CD4-positive, alpha-beta T cell (primary cell): ENCODE data around the gene DBN1. TPM values are rescaled to one million over a fixed set of nuclear protein-coding genes. Genes with fewer than 3 reads are reported as not detected.

Source experiments
- ATAC-seq: fragments of 200-7000 bp; cut with Tn5 transposase; one replicate; pipeline ENCODE4 v1.10.0; 2022; ENCODE audit warnings: mild to moderate bottlenecking; ENCODE audit not compliant: poor library complexity
- CTCF ChIA-PET: fragments of 350-600 bp; sonication (Branson Sonifier 250); formaldehyde crosslinking; loops from one replicate; lab custom pipeline; 2021; ENCODE audit warnings: antibody characterized with exemption, inconsistent platforms; lab: Charles Lee
- POLR2A ChIA-PET: fragments of 350-600 bp; sonication (Branson Sonifier 250); formaldehyde crosslinking; loops from one replicate; lab custom pipeline; 2021; ENCODE audit warnings: antibody characterized with exemption, inconsistent platforms; lab: Charles Lee
- DNase-seq, 14 experiments: peaks; one replicate each; pipeline ENCODE4 v3.0.0-alpha.2; 2013 to 2020; ENCODE audit warnings: mixed read lengths in 2 of 14
- H3K27ac ChIP-seq, 2 donors: one replicate each; pipeline versions ENCODE4 v1.5.1 to v1.7.0; 2013; ENCODE audit warnings: low read length in 2 of 2, low read depth in 1 of 2, mild to moderate bottlenecking in 1 of 2
- H3K27me3 ChIP-seq, 2 experiments: 1 replicate in 1 of 2; 2 replicates in 1 of 2; pipeline versions ENCODE4 v1.6.1 to v1.7.0; 2013; ENCODE audit warnings: low read length in 2 of 2, control low read depth in 1 of 2, mild to moderate bottlenecking in 1 of 2, moderate library complexity in 1 of 2; ENCODE audit not compliant: insufficient read depth in 2 of 2, control insufficient read depth in 1 of 2
- H3K36me3 ChIP-seq: one replicate; pipeline ENCODE4 v1.6.1; 2013; ENCODE audit warnings: low read length, control low read depth; ENCODE audit not compliant: insufficient read depth
- H3K4me1 ChIP-seq: one replicate; pipeline ENCODE4 v1.6.1; 2013; ENCODE audit warnings: low read length, control low read depth; ENCODE audit not compliant: insufficient read depth
- H3K4me3 ChIP-seq: one replicate; pipeline ENCODE4 v1.5.1; 2013; ENCODE audit warnings: mild to moderate bottlenecking, low read length, moderate library complexity
- H3K9me3 ChIP-seq, 2 experiments: 1 replicate in 1 of 2; 2 replicates in 1 of 2; pipeline versions ENCODE4 v1.6.1 to v1.7.0; 2013; ENCODE audit warnings: low read length in 2 of 2, mild to moderate bottlenecking in 2 of 2, control low read depth in 1 of 2, moderate library complexity in 1 of 2; ENCODE audit not compliant: control insufficient read depth in 1 of 2, insufficient read depth in 1 of 2
- H3K27ac Mint-ChIP-seq: one replicate; pipeline ENCODE4 v1.8.0; 2020; ENCODE audit warnings: mixed read lengths
- H3K27me3 Mint-ChIP-seq: one replicate; pipeline ENCODE4 v1.8.0; 2021; ENCODE audit warnings: mixed read lengths
- H3K36me3 Mint-ChIP-seq: one replicate; pipeline ENCODE4 v1.8.0; 2021; ENCODE audit warnings: low read depth, mixed read lengths
- H3K4me1 Mint-ChIP-seq: one replicate; pipeline ENCODE4 v1.8.0; 2021; ENCODE audit warnings: low read depth, mixed read lengths
- H3K4me3 Mint-ChIP-seq: one replicate; pipeline ENCODE4 v1.8.0; 2020; ENCODE audit warnings: mild to moderate bottlenecking, mixed read lengths
- H3K9me3 Mint-ChIP-seq: one replicate; pipeline ENCODE4 v1.8.0; 2020; ENCODE audit warnings: mixed read lengths
- CTCF ChIP-seq: fragments of 200-600 bp; IDR thresholded peaks from one replicate; pipeline ENCODE4 v1.8.0; 2022; ENCODE audit warnings: antibody characterized with exemption, mild to moderate bottlenecking
- intact Hi-C, 2 experiments: fragments of 100-400 bp; cut with DNase I in 1 of 2; cut with micrococcal nuclease in 1 of 2; formaldehyde crosslinking; loops; one replicate each; pipeline versions ENCODE4 v1.15.1 to v1.9.0; 2023 to 2025; cut with DNase I, micrococcal nuclease
- total RNA-seq, 174 experiments: library from RNA in 2 of 174; stranded (reverse) in 2 of 174; gene quantifications; one replicate each; pipeline ENCODE4 v1.2.3 and lab custom pipeline; 2021 to 2026

Gene DBN1
- total RNA-seq, 2 experiments from 2014 or later, result 1.8 to 2.5 TPM

GRCh38 chr5:177452688-177453638 is 20.5 kb downstream of the DBN1 start:
- intact Hi-C loops, result no loop called here
- H3K4me3 Mint-ChIP-seq, result peak overlapping the region; percentile 89
- CTCF ChIA-PET, result interaction anchor here (2.8 to 16.6 kb wide), 4 partner anchors 9 to 61 kb away, joined by 61 to 352 read pairs (median 98); partner anchors contain the start of genes F12, GRK6, PFN3 and PRR7
- H3K27me3 ChIP-seq, result no peaks in the 10 kb centered on the region
- ATAC-seq (no peak), DNase-seq (peak in 1 of 14 experiments; percentile 33)
- peaks cover 53% of the 10 kb centered on the region for H3K4me1 Mint-ChIP-seq
- peak overlapping the region; percentile 90 for H3K27ac Mint-ChIP-seq
- no peaks in the 10 kb centered on the region for H3K36me3 ChIP-seq
- no peaks in the 10 kb centered on the region for H3K27me3 Mint-ChIP-seq
- no peak overlapping the region for H3K4me3 ChIP-seq
- POLR2A ChIA-PET, result interaction anchor here (0.6 to 14.1 kb wide), 7 partner anchors 9 to 697 kb away, joined by 3 to 435 read pairs (median 75); partner anchors contain the start of genes F12, GRK6, PFN3 and PRR7
- H3K4me1 ChIP-seq, result peaks cover 61% of the 10 kb centered on the region
- no peak for TF ChIP-seq CTCF
- H3K9me3 Mint-ChIP-seq, result no peaks in the 10 kb centered on the region
- H3K36me3 Mint-ChIP-seq, result peaks cover 8% of the 10 kb centered on the region
- no peak overlapping the region for H3K27ac ChIP-seq
- H3K9me3 ChIP-seq, result no peaks in the 10 kb centered on the region

GRCh38 chr5:177450667-177451424 is 22.6 kb downstream of the DBN1 start:
- Mint-ChIP-seq H3K27ac (peak overlapping the region; percentile 71), H3K4me3 (peak overlapping the region; percentile 51), H3K4me1 (peaks cover 50% of the 10 kb centered on the region), H3K36me3 (peaks cover 5% of the 10 kb centered on the region), H3K9me3 (no peaks in the 10 kb centered on the region), H3K27me3 (no peaks in the 10 kb centered on the region)
- Histone ChIP-seq H3K4me1 (peaks cover 59% of the 10 kb centered on the region), H3K27ac (no peak overlapping the region), H3K4me3 (no peak overlapping the region), H3K27me3 (no peaks in the 10 kb centered on the region), H3K9me3 (no peaks in the 10 kb centered on the region), H3K36me3 (no peaks in the 10 kb centered on the region)
- ChIA-PET POLR2A (interaction anchor here (1.0 to 15.3 kb wide), 6 partner anchors 11 to 60 kb away, joined by 3 to 661 read pairs (median 110); partner anchors contain the start of genes F12, GRK6, PDLIM7 and PFN3), CTCF (interaction anchor here (16.6 kb wide), 1 partner anchor 46 kb away, joined by 352 read pairs; the partner anchor contains the start of genes F12 and PFN3)
- intact Hi-C loops, result no loop called here
- ATAC-seq (no peak), DNase-seq (no peak)
- no peak for TF ChIP-seq CTCF
